Measurements from ENCODE around the gene BCO2.
"Not testable (repeated sequence)": the region's sequence is repeated elsewhere in the genome, so short reads cannot be mapped to it uniquely, and the experiment has no call there.

The BCO2 gene, protein sequence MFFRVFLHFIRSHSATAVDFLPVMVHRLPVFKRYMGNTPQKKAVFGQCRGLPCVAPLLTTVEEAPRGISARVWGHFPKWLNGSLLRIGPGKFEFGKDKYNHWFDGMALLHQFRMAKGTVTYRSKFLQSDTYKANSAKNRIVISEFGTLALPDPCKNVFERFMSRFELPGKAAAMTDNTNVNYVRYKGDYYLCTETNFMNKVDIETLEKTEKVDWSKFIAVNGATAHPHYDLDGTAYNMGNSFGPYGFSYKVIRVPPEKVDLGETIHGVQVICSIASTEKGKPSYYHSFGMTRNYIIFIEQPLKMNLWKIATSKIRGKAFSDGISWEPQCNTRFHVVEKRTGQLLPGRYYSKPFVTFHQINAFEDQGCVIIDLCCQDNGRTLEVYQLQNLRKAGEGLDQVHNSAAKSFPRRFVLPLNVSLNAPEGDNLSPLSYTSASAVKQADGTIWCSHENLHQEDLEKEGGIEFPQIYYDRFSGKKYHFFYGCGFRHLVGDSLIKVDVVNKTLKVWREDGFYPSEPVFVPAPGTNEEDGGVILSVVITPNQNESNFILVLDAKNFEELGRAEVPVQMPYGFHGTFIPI

DNA sequence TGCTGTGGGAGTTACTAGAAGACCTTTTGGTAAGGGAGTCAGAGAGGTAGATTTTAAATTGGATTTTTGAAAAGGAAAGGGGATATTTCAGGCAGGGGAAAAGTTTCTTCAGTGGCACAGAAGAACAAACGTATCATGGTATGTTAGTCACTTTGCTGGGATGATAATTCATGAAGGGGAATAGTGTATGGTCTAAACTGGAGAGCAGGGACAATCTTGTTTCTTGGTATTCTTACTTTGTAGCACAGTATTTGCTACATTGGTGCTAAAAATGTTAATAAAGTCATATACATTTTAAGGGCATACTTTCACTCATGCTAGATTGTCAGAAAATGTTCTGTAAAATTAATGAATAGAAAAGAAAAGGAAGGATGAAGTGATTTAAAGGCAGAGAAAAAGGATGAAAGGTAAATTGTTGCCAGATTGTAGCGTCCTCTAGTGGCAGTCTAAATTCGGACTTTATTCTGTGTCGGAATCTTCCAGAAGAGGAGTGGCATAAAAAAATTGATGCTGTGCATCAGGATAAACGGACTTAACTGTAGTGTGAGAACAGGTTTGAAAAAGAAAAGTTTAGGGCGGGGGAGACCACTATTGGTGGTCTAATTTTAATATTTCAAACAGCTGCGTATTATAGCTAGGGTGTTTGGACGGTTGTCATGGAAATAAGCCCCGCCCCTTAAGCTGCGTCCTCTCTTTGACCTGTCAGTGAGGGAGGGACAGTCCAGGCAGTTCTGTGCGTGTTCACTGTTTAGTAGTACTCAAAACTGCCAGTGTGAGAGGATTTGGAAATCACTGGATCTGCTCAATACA lies at the start of gene BCO2:
Gene BCO2 (plus strand): TSS at position 724 of the 810 bp plus-strand sequence. CDS start 90 bp downstream, outside the sequence.
- no peak for DNase-seq

- DNase-seq, result no peak
Observed at GRCh38 chr11:112127056-112127455, 48.3 kb upstream of the BCO2 start.

DNA sequence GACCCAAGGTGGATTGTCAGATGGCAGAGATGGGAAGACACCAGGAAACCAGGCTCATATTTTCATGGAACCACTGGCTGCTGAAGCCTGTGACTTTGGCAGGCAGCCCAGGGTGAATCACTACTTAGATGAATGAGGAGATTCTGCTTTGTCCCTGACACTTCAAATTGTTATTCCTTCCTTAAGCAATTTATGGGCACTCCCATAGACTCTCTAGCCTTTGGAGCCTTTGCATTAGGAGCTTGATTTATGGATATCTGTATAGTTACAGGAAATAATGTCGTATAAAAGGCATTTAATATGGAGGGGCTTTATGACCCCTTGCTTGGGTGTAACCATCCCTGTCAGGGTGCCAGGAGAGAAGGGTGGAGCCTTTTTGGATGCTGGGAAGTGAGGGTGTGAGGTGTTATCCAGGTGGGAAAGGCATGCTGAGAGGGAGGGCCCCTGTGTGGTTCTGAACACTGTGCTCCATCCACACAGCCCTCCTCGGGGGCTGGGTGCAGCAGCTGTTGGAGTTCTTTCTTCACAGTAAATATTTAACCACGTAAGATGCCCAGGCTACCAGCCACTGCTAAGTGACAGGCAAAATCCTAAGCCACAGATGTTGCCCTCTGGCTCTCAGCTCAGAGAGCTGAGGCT lies 46.7 kb upstream of the BCO2 start:
- no peak for DNase-seq

DNA sequence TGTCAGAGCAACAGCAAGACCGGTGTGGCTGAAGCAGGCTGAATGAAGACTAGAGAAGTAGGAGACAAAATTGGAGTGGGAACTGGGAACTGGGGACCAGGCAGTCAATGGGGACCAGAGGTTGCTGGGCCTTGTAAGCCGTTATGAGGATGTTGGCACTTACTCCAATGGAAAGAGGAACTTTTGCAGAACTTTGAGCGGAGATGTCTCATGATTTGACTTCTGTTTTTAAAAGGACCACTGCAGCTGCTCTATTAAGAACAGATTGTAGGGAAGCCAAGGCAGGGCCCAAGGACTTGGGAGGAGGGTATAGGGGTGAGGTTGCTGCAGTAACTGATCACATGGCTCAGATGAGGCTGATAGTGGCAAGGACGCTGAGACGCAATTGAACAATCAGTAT lies 45.7 kb upstream of the BCO2 start:
- DNase-seq, result no peak

DNA sequence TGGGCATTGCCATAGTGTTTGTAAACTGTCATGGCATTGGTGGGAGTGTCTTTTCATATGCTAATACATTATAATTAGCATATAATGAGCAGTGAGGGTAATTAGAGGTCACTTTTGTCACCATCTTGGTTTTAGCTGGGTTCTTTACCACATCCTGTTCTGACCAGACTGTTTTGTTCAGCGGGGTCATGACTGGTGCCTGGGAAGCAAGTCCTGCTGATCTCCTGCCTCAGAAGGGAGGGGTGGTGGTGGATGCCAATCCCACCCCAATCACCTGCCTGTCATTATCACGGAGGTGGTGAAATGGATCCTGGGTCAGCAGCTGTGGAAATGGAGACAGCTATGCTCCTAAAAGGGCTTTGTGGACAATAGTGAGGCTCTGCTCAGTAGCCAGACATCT lies 42.6 kb upstream of the BCO2 start:
- DNase-seq, result no peak

GRCh38 chr11:112134473-112134872 lies 40.8 kb upstream of the BCO2 start:
- no peak for DNase-seq

DNA sequence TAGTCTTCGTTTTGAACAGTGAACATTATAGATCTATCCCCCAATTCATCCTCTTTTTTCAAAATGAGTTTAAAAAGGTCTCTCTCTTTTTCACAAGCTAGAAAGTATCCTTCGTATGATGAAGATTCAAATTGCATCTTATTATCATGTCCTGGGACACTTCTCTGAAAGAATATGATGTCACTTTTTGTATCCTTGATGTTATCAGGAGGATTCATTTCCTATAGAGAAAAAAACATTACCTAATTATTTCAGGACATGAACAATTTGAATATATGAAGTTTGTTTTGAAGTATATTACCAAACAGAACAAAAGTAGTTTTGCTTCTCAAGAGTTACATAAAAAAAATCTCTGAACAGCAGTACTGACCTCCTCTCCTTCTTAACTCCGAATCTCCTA lies 31.7 kb upstream of the BCO2 start:
- no peak for DNase-seq

DNA sequence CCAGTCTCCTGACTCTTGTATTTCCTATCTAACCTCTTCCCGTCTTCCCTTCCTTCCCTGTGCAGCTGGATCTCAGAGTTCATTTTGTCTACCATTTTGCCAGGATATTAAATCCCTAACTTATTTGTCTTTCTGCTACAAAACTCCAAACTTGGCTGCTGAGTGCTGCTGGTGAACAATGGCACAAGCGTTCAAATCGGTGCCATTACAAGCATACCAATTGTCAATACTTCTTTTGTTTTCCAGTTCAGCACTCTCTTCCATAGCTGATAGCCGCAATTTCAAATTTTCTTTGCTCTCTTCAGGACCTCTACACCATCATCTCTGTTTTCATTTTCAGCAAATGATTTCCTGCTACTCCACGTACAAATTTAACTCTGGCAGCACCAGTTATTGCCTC lies 24.8 kb upstream of the BCO2 start:
- no peak for DNase-seq

- DNase-seq, result no peak
Observed at GRCh38 chr11:112156153-112156955, 19.0 kb upstream of the BCO2 start.

DNA sequence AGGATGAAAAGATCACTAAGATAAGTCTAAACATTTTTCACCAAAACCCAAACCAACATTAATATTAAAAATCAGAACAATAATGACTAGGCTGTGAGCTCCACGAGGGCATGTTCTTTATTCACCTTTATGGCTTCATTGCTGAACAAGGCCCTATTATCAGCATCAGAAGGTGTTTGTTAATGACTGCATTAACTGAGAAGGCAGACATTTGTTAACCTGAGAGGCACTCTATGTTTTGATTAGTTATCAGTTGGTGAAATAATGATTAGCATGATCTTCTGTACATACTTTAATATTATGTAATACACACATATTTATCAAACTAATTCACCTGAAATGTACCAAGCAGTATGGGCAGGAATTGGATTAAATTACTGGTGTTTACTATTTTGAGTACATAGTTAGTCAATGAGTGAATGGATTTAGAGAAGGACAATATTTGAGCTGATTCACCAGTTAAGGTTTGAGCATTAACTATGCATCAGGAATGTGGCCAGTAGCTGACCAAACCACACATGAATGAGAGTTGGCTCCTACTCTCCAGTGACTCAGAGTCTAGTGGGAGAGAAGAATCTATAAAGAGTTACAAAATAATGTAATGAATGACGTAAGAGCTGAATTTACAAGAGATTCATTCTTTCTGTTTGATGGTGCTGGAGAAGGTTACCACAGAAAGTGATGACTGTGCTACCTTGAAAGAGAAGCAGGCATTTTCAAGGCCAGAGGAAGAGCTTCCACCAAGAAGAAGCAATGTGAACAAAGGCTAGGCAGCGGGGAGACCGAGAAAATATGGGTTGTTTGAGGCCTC lies 18.2 kb upstream of the BCO2 start:
- DNase-seq, result no peak

- no peak for DNase-seq
Observed at GRCh38 chr11:112159098-112160065, 15.9 kb upstream of the BCO2 start.

DNA sequence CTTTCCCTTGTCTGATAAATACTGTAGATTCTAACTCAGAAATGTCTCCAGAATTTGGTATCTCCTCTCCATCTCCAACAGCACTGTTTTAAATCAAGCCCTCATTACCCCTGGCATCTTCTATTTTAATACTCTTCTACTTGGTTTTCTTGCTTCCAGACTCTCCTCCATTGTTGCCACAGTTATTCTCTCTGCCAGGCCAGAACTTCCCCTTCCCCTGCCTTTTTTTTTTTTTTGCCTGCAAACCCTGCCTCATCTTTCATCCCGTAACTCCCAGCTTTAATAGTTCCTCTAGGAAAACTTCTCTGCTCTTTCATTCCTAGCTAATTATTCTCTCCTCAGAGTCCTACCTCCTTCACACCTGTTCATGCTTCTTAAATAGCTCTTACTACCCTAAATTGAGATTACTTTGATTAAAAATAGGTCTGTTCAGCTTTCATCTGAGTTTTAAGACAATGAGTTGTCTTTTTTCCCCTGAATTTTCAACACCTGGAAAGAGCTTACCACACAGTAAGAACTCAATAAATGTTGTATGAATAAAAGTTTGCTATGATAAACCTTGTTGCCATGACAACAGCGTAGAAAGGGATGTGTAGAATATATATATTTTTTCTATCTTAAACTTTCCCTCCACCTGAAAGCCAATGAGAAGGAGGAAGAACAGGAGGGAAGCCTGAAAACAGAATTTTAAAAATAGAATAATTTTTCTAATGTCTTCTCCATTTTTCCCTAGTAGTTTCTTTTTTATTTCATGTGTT lies 15.0 kb upstream of the BCO2 start:
- DNase-seq, result no peak

DNA sequence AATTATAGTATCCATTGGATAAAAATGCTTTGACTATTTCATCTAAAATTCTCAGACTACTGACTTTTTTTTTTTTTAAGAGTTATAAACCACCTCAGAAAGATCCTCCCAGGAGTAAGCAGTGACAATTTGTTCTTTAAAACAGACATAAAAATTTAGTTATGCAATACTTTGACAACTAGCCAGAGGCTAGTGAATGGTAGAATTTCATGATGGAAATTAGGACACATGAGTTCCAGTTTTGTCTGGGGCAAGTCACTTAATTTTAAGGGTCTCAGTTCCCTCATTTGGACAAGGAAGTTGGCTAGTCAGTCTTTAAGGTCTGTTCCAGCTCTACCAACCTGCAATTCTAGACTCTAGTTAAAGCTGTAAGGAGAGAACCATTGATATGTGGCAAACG lies 14.3 kb upstream of the BCO2 start:
- DNase-seq, result no peak

- not testable (repeated sequence) for DNase-seq
Observed at GRCh38 chr11:112162200-112162599, 13.1 kb upstream of the BCO2 start.

GRCh38 chr11:112162761-112163546 lies 12.4 kb upstream of the BCO2 start:
- no peak for DNase-seq

- no peak for DNase-seq
Observed at GRCh38 chr11:112163875-112164685, 11.2 kb upstream of the BCO2 start, which contains the start of gene IL18. Gene IL18 (minus strand): TSS chr11:112164094. CDS start chr11:112155053, 9,041 bp downstream.

GRCh38 chr11:112165049-112165448 lies 10.3 kb upstream of the BCO2 start:
- no peak for DNase-seq

- no peak for DNase-seq
Observed at GRCh38 chr11:112166562-112166961, 8.8 kb upstream of the BCO2 start.

Data from cortex of kidney (tissue), 1 donor.